GM18505 (cell line): ENCODE measurements around the gene KRTAP1-4.
"Not testable (repeated sequence)": the region's sequence is repeated elsewhere in the genome, so short reads cannot be mapped to it uniquely, and the experiment has no call there.

Experiments
- ATAC-seq: cut with Tn5 transposase; IDR thresholded peaks from one replicate; pipeline ENCODE4 v1.9.1; 2021; ENCODE audit not compliant: unreplicated experiment
- POLR2A ChIP-seq: IDR thresholded peaks from 4 replicates; pipeline ENCODE4 v1.6.1; 2011; ENCODE audit warnings: borderline replicate concordance; ENCODE audit not compliant: insufficient read depth, insufficient read length; ENCODE audit errors: extremely low read depth

Gene KRTAP1-4

GRCh38 chr17:41058741-41059140 is 28.7 kb upstream of the KRTAP1-4 start:
- no peak for ATAC-seq
- TF ChIP-seq POLR2A, result no peak

- ATAC-seq, result no peak
- TF ChIP-seq POLR2A, result no peak
Observed at GRCh38 chr17:41057547-41057946, 27.6 kb upstream of the KRTAP1-4 start.

- ATAC-seq, result not testable (repeated sequence)
Observed at GRCh38 chr17:41055130-41055529, 25.1 kb upstream of the KRTAP1-4 start, which contains the start of gene KRTAP2-2. Gene KRTAP2-2, minus strand, starts transcription at chr17:41055230. Its CDS starts 19 bp downstream, at chr17:41055211.

- ATAC-seq, result not testable (repeated sequence)
Observed at GRCh38 chr17:41054556-41054955, 24.6 kb upstream of the KRTAP1-4 start.

- no peak for ATAC-seq
Observed at GRCh38 chr17:41054025-41054424, 24.0 kb upstream of the KRTAP1-4 start.

GRCh38 chr17:41052566-41052965 is 22.6 kb upstream of the KRTAP1-4 start:
- ATAC-seq, result no peak
- no peak for TF ChIP-seq POLR2A

More at GRCh38 chr17:41054025-41054424, 24.0 kb upstream of the KRTAP1-4 start:
- TF ChIP-seq POLR2A, result no peak

- no peak for ATAC-seq
- no peak for TF ChIP-seq POLR2A
Observed at GRCh38 chr17:41049110-41049509, 19.1 kb upstream of the KRTAP1-4 start.

GRCh38 chr17:41048441-41048840 is 18.4 kb upstream of the KRTAP1-4 start:
- TF ChIP-seq POLR2A, result no peak
- no peak for ATAC-seq

- ATAC-seq, result not testable (repeated sequence)
Observed at GRCh38 chr17:41046735-41047465, 16.9 kb upstream of the KRTAP1-4 start, which contains the start of gene KRTAP2-1. Gene KRTAP2-1, minus strand, starts transcription at chr17:41047316. Its CDS starts 49 bp downstream, at chr17:41047267.

GRCh38 chr17:41042953-41043352 is 13.0 kb upstream of the KRTAP1-4 start:
- no peak for ATAC-seq
- no peak for TF ChIP-seq POLR2A

- not testable (repeated sequence) for ATAC-seq
Observed at GRCh38 chr17:41040783-41041571, 11.0 kb upstream of the KRTAP1-4 start, which contains the start of gene KRTAP1-1. Gene KRTAP1-1, minus strand, starts transcription at chr17:41041450. Its CDS starts 53 bp downstream, at chr17:41041397.

GRCh38 chr17:41037853-41038350 is 7.9 kb upstream of the KRTAP1-4 start:
- no peak for ATAC-seq
- TF ChIP-seq POLR2A, result no peak

GRCh38 chr17:41034346-41034935 is 4.4 kb upstream of the KRTAP1-4 start, which contains the start of gene KRTAP1-3:
Gene KRTAP1-3, minus strand, starts transcription at chr17:41034874. Its CDS starts 53 bp downstream, at chr17:41034821.
- ATAC-seq, result not testable (repeated sequence)

- ATAC-seq, result no peak
- no peak for TF ChIP-seq POLR2A
Observed at GRCh38 chr17:41026715-41027471, 3.1 kb downstream of the KRTAP1-4 start, which contains the start of gene KRTAP1-5. Gene KRTAP1-5, minus strand, starts transcription at chr17:41027208. Its CDS starts 53 bp downstream, at chr17:41027155.
